ENCODE results near the gene CXXC5.

- TF ChIP-seq CTCF (IDR thresholded peaks at IDR 0.05) (no peak), ZFX (IDR thresholded peaks at IDR 0.05; ENCODE audit: borderline replicate concordance) (no peak)
Observed at GRCh38 chr5:139605887-139606286, 42.3 kb upstream of the CXXC5 start.
